Neuron (in vitro differentiated cells): Measurements from ENCODE around the gene CTSA.

ENCODE experiments used
- H2AFZ ChIP-seq: one replicate; pipeline ENCODE4 v1.6.1; 2013; ENCODE audit warnings: low read depth, mild to moderate bottlenecking, inconsistent platforms, low read length, moderate library complexity
- H3K27me3 ChIP-seq: one replicate; pipeline ENCODE4 v1.6.1; 2013; ENCODE audit warnings: low read length; ENCODE audit not compliant: insufficient read depth
- H3K36me3 ChIP-seq: one replicate; pipeline ENCODE4 v1.6.1; 2013; ENCODE audit warnings: low read length; ENCODE audit not compliant: insufficient read depth
- H3K4me1 ChIP-seq: one replicate; pipeline ENCODE4 v1.6.1; 2013; ENCODE audit warnings: low read length; ENCODE audit not compliant: insufficient read depth
- H3K4me3 ChIP-seq: 2 replicates; pipeline ENCODE4 v1.5.1; 2013; ENCODE audit warnings: mild to moderate bottlenecking, low read length, moderate library complexity
- H3K9me3 ChIP-seq: one replicate; pipeline ENCODE4 v1.6.1; 2013; ENCODE audit warnings: low read length

CTSA gene

GRCh38 chr20:45934586-45935415, 43.7 kb downstream of the CTSA start, which contains the start of gene PCIF1:
PCIF1 (plus strand) TSS chr20:45934683; CDS start chr20:45939000, 4,317 bp downstream.
- Histone ChIP-seq H3K9me3 (no peaks in the 10 kb centered on the region), H3K36me3 (peaks cover 28% of the 10 kb centered on the region), H2AFZ (peak within 1 kb of the TSS; percentile 67), H3K27me3 (no peaks in the 10 kb centered on the region), H3K4me1 (peaks cover 17% of the 10 kb centered on the region), H3K4me3 (peak within 1 kb of the TSS; percentile 98)

DNA sequence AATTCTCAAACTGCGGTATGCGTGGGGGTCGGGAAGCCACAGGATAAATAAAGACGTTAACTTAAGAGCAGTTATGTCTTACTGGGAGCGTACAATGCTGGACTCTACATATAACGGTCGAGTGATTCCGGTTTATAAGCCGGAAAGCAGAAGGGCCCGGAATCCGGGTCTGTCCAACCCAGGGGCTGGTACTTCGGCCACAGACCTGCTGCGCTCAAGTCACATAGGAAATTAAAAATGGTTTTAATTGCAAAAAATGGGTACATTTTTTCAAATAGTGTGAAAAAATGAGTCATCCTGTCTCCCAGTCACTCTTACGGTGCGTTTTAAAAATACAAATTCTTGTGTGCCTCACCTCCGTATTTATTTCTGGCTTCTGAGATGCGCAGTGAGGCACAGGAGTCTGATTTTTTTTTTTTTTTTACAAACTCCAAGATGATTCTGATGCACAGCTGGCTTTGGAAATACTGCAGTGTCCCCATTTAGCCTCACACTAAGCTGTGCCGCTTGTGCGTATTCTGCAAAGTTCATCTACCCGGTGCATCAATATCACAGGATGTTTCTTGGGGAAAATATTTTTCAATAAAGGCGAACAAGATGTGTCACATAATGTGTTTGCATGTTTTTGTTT, 44.4 kb downstream of the CTSA start:
- Histone ChIP-seq H3K27me3 (no peaks in the 10 kb centered on the region), H3K36me3 (peaks cover 35% of the 10 kb centered on the region), H2AFZ (peak overlapping the region; percentile 67), H3K9me3 (no peaks in the 10 kb centered on the region), H3K4me1 (peaks cover 17% of the 10 kb centered on the region), H3K4me3 (peak overlapping the region; percentile 98)

- peaks cover 17% of the 10 kb centered on the region for H3K4me1 ChIP-seq
- no peaks in the 10 kb centered on the region for H3K27me3 ChIP-seq
- no peaks in the 10 kb centered on the region for H3K9me3 ChIP-seq
- H3K4me3 ChIP-seq, result no peak overlapping the region
- H3K36me3 ChIP-seq, result peaks cover 45% of the 10 kb centered on the region
- no peak overlapping the region for H2AFZ ChIP-seq
Measured at GRCh38 chr20:45937765-45938164, 46.6 kb downstream of the CTSA start.

DNA sequence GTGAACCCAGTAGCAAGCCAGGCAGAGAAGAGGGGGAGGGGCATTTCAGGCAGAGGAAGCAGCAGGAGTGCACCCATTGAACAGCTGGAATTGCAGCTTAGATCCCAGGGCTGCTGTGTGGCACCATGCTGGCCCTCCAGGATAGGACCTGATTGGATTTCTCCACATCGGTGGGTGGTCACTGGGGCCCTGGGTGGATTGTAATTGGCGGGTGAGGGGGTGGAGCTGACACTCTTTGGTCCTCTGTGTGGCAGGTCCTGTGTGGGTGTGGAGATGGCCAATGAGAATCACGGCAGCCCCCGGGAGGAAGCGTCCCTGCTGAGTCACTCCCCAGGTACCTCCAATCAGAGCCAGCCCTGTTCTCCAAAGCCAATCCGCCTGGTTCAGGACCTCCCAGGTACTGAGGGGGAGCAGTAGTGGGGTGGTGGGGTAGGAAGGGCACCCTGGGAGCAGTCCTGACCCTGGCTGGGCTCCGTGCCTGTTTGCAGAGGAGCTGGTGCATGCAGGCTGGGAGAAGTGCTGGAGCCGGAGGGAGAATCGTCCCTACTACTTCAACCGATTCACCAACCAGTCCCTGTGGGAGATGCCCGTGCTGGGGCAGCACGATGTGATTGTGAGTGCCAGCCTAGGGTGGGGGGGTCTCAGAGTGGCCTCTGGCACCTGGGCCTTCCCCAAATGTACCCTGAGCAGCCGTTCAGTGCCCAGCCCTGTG, 47.7 kb downstream of the CTSA start:
- H2AFZ ChIP-seq, result no peak overlapping the region
- no peaks in the 10 kb centered on the region for H3K27me3 ChIP-seq
- peaks cover 8% of the 10 kb centered on the region for H3K4me1 ChIP-seq
- peaks cover 56% of the 10 kb centered on the region for H3K36me3 ChIP-seq
- H3K4me3 ChIP-seq, result no peak overlapping the region
- H3K9me3 ChIP-seq, result no peaks in the 10 kb centered on the region

GRCh38 chr20:45940053-45940452, 48.9 kb downstream of the CTSA start:
- H3K9me3 ChIP-seq, result no peaks in the 10 kb centered on the region
- H3K4me1 ChIP-seq, result peaks cover 7% of the 10 kb centered on the region
- H2AFZ ChIP-seq, result no peak overlapping the region
- no peak overlapping the region for H3K4me3 ChIP-seq
- peaks cover 67% of the 10 kb centered on the region for H3K36me3 ChIP-seq
- H3K27me3 ChIP-seq, result no peaks in the 10 kb centered on the region

GRCh38 chr20:45940469-45940868, 49.3 kb downstream of the CTSA start:
- Histone ChIP-seq H3K4me1 (peaks cover 5% of the 10 kb centered on the region), H3K9me3 (no peaks in the 10 kb centered on the region), H3K27me3 (no peaks in the 10 kb centered on the region), H3K4me3 (no peak overlapping the region), H3K36me3 (peaks cover 72% of the 10 kb centered on the region), H2AFZ (no peak overlapping the region)

DNA sequence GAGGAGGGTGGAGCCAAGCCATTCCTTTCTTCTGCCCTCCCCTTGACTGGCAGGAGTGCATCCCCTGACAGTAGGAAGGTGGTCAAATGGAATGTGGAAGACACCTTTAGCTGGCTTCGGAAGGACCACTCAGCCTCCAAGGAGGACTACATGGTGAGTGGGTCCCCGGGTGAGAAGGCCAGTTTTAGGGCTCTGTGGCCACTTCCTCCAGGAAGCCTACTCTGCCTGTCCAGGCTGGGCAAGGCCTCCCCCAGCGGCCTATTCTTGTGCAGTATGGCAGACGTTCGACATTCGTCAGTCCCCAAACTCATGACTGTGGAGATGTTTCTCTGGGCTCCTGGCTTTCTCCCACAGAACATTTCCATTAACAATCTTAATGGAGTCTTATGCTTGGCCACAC, 52.5 kb downstream of the CTSA start:
- H3K36me3 ChIP-seq, result peaks cover 85% of the 10 kb centered on the region
- H3K4me1 ChIP-seq, result no peaks in the 10 kb centered on the region
- no peaks in the 10 kb centered on the region for H3K9me3 ChIP-seq
- H3K27me3 ChIP-seq, result no peaks in the 10 kb centered on the region
- H3K4me3 ChIP-seq, result no peak overlapping the region
- no peak overlapping the region for H2AFZ ChIP-seq

DNA sequence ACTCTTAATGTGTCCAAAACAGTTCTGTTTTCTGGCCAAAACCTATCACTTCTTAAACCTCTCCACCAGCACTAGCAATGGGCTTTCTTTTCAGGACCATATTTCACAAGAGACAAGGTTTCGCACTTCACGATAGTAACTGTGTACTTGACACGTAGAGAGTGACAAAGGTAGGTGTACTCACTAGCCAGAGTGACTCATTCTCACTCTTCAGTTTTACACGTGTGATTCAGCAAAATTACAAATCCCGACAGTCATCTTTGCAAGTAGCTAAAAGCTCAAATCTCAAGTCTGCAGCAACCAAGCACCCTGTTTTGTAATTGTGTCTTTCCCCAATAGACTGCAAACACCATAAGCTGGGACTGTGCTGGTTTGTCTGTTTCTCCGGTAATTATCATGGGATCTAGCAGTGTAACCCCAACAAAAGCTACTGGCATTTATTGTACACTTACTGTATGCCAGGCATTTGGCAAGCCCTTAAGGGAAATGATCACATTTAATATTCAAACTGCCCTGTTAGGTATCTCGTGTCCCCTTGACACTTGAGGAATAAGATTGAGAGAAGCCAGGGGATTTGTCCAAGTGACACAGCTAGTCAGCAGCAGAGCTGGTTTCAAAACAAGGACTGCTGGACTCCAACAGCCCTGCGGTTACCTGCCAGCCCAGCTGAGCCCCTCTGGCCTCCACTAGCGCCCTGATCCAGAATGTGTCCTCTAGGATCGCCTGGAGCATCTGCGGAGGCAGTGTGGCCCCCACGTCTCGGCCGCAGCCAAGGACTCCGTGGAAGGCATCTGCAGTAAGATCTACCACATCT, 53.2 kb downstream of the CTSA start:
- Histone ChIP-seq H3K4me1 (no peaks in the 10 kb centered on the region), H3K9me3 (no peaks in the 10 kb centered on the region), H3K27me3 (no peaks in the 10 kb centered on the region), H2AFZ (no peak overlapping the region), H3K4me3 (no peak overlapping the region), H3K36me3 (peaks cover 84% of the 10 kb centered on the region)

GRCh38 chr20:45944965-45945677, 54.0 kb downstream of the CTSA start:
- no peaks in the 10 kb centered on the region for H3K9me3 ChIP-seq
- H2AFZ ChIP-seq, result no peak overlapping the region
- H3K27me3 ChIP-seq, result no peaks in the 10 kb centered on the region
- H3K4me1 ChIP-seq, result no peaks in the 10 kb centered on the region
- peaks cover 84% of the 10 kb centered on the region for H3K36me3 ChIP-seq
- H3K4me3 ChIP-seq, result no peak overlapping the region

DNA sequence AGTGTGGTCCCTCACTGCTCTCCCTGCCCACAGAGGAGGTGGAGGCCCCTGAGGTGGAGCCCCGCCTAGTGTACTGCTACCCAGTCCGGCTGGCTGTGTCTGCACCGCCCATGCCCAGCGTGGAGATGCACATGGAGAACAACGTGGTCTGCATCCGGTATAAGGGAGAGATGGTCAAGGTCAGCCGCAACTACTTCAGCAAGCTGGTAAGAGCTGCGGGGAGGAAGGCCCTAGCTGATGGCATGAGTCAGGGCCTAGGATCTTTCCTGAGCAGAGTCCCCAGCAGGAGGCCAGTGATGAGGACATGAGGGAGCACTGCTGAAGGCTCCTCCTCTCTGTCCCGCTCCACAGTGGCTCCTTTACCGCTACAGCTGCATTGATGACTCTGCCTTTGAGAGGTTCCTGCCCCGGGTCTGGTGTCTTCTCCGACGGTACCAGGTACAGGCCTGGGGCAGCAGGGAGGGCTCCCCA, 54.6 kb downstream of the CTSA start:
- H3K27me3 ChIP-seq, result no peaks in the 10 kb centered on the region
- H2AFZ ChIP-seq, result no peak overlapping the region
- no peak overlapping the region for H3K4me3 ChIP-seq
- no peaks in the 10 kb centered on the region for H3K9me3 ChIP-seq
- H3K4me1 ChIP-seq, result no peaks in the 10 kb centered on the region
- peaks cover 83% of the 10 kb centered on the region for H3K36me3 ChIP-seq

DNA sequence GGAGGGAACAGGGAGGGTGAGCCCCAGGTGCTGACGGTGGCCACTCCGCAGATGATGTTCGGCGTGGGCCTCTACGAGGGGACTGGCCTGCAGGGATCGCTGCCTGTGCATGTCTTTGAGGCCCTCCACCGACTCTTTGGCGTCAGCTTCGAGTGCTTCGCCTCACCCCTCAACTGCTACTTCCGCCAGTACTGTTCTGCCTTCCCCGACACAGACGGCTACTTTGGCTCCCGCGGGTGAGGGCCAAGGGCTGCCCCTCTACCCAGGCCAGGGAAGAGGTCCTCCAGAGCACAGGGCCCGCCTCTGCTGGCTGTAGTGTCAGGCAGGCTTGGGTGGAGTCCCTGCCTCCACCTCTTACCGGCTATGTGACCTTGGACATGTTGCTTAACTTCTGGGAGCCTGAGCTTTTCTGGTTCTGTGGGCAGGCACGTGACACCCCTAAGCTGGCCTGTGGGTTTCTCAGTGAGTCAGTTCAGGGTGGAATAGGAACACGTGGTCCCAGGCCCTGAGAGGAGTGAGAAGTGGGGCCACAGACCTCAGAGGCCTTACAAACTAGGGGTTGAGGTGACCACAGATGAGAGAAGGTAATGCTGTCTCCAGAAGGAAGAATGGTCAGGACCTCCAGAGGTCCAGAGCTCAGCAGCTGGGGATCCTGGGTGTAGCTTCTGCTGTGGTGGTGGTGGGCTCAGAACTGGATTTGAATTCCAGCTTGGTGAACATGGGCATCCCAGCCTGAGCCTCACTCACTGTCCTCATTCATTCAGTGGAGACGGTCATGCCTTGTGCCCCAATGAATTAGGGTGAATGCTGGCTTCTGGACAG, 55.2 kb downstream of the CTSA start:
- H3K9me3 ChIP-seq, result no peaks in the 10 kb centered on the region
- no peak overlapping the region for H2AFZ ChIP-seq
- no peaks in the 10 kb centered on the region for H3K4me1 ChIP-seq
- peaks cover 82% of the 10 kb centered on the region for H3K36me3 ChIP-seq
- no peaks in the 10 kb centered on the region for H3K27me3 ChIP-seq
- no peak overlapping the region for H3K4me3 ChIP-seq
